GM19452 (cell line): ENCODE results near the gene PSMC2.

Experiments used
- ATAC-seq: cut with Tn5 transposase; IDR thresholded peaks from one replicate; pipeline ENCODE4 v1.9.1; 2021; ENCODE audit not compliant: unreplicated experiment

PSMC2 gene

DNA sequence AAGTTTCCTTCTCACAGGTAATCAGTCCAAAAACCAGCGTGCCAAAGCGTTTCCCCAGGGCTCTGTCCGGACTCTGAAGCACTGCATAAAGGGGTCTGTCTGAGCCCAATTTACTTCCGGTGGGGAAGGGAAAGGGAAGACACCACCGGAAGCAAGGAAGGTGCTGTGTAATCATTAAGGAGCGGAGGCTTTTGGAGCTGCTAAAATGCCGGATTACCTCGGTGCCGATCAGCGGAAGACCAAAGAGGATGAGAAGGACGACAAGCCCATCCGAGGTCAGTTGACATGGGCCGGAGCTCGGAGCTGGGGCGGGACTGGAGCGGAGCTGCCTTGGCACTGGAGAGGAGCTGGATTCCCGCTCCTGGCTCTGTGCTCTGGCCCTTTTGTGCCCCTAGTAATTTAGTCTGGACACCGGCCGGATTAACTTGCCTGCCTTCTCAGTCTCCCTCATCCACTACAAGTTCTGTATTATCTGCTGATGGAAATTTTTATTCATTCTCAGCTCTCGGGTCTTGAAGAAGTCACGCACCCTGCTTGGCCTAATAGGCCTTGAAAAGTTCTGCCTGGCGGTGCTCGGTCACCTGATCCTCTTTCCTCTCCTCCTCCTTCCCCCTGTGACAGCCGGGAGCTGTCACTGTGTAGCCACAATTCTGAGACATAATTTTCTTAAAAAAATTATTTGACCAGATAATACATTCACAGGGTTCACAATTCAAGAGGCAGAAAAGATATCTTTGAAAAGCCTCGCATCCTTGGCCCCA is at the start of gene PSMC2:
TSS of gene PSMC2 (plus strand) at position 137 of the 761 bp plus-strand sequence. CDS start at position 206, 69 bp downstream.
- peak; percentile 75 for ATAC-seq

DNA sequence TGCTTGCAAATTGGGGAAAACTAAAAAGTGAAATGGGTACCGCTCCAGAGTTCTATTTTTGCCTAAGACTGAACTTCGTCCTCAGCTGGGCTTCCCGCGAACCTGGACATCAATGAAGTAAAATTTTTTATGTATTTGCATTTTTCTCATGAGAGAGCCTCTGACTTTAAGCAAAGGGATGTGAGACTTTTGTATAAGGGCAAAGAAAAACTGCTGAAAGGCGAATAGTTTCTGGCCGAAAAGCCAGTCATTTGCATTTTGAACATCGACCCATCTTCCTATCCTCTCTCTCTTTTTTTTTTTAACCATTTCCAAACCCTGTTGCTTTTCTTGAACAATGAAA is 49.6 kb upstream of the PSMC2 start:
- peak; percentile 3 for ATAC-seq

DNA sequence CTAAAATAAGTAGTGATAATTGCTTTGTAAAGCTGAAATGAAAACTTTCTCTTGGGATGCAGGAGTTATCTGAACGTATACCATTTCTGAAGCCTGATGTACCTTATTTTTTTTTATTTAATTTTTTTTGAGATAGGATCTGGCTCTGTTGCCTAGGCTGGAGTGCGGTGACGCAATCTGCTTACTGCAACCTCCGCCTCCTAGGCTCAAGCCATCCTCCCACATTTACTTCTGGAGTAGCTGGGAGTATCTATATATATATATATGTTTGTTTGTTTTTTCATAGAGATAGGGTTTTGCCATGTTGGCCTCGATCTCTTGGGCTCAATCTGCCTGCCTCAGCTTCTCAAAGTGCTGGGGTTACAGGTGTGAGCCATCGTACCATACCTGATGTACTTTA is 47.8 kb upstream of the PSMC2 start:
- ATAC-seq = no peak

DNA sequence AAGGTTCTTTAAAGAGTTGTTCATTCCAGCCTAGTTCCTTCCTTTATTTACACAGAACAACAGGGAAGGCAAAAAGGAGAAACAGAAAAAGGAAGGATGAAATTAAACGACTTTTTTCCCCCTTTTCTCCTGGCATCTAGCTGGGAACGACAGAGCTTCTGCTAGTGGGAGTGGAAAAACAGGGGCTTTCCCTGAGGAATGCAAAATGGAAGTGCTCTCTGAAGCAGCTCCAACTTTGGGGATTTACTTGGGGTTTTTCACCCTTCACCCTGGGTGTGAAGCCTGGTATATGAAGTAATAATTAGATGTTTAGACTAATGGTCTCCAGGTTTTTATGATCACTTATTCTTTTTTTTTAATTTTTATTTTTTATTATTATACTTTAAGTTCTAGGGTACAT is 46.0 kb upstream of the PSMC2 start:
- no peak for ATAC-seq

DNA sequence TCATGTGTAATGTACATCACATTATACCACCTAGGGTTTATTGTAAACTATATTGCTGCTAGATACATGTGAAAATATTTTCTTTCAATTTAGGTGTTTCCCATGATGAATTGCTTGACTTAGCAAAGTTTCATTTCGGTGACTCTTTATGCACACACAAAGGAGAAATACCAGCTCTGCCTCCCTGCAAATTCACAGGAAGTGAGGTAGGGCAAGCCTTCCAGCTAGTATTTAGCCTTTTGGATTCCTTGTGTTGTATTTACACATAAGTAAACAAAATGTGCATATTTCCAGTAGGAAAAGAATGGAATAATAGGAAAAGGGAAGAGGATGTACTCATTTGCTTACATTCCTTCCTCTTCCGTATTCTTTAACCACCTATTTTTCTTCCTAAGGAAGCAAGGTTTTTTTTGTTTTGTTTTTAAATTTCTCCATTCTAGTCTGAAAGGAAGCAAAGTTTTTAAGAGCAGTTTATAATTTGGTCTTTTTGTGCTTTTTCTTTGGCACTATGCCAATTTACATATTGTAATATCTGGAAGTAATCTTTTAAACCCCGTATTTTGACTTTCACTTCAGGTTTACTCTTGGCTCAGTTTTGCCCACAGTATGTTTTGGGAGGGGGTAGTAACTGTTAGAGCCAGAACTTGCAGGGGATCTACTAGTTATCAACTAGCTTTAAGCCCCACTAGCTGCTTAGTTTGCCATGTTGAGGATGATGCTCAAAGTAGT is 39.8 kb upstream of the PSMC2 start:
- ATAC-seq = no peak

DNA sequence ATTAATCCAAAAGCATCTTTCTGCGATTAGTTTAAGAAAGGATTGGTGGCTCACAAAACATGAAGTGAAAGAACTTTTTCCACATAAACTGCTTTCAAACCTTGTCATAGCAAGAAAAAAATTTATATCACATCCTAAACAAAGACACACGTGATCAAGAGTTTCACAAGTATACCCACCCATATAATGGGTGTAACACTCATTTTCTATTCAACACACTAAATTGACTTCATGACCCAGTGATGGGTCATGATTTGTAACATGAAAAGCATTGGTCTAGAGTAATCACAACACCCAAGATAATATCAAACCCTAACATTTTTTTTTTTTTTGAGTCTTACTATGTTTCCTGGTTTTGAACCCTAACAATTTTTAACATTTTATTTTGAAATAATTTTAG is 32.6 kb upstream of the PSMC2 start:
- ATAC-seq = no peak

DNA sequence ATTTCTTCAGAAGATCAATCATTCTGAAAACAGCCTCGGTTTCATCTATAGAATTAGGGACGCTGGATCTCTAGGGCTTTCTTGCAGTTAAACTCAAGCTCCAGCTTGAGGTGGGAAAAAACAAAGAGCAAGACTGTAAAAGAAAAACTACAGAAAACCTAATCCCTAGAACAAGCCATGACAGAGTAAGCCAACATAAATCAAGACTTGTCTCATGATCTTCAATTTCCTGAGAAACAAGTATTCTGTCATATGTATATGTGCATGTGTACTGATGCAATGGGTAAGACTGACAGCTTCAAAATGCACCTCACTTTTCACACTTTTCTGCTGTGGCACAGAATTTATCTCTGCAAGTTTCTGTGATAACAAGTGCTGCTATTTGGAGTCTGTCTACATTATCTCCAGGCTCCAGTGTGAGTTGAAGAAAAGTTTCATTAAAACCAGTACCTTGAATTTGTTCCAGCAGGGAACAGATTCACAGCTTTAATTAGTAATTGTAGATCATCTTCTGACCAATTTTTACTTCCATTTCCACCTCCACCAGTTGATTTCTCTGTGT is 31.0 kb upstream of the PSMC2 start:
- ATAC-seq = no peak

DNA sequence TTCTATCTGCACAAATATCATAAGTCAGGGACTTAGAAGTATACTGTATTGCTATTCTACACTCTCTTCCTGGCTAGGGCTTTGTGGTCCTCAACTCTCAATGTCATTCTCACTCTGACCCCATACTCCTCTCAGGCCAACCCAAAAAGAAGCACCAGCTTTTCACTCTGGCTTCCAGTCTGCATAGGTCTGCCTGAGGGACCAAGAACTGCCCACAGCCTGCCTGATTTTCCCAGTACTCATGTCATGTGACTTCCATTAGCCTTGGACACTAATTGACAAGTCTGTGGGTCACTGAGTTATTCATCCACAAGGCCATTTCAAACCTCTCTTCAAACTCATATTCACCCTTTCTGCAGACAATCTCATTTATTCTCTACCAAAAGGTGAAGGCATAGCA is 30.4 kb upstream of the PSMC2 start:
- ATAC-seq = no peak

DNA sequence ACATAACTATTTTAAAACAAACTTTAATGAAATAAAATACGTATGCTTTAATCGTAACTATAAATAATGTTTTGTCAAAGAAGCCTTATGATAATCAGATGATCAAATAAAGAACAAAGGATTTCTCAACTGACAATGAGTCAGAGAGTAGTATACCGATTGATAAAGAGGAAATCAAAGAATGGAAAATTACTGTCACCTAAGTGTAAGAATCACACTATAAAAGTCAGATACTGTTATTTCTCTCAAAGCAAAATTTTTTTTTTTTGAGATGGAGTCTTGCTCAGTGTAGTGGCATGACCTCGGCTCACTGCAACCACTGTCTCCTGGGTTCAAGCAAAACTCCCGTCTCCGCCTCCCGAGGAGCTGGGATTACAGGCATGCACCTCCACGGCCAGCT is 21.7 kb upstream of the PSMC2 start:
- ATAC-seq = no peak

DNA sequence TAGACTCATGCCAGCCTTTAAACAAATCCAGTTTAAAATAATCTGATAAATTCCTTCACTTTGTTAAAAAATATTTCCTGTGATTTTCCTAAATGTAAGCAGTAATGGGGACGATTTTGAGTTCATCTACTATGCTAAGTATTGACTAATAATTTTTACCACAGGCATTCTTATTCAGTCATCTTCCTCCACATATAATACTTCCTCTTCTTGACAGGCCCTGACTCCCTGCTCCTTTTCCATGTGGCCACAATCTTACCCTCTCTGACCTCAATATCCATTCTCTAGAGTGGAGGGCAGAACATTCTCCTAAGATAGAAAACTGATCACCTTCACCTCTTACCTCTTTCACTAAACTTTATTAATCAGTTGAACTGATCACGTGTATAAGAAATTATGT is 10.7 kb upstream of the PSMC2 start:
- ATAC-seq = no peak

DNA sequence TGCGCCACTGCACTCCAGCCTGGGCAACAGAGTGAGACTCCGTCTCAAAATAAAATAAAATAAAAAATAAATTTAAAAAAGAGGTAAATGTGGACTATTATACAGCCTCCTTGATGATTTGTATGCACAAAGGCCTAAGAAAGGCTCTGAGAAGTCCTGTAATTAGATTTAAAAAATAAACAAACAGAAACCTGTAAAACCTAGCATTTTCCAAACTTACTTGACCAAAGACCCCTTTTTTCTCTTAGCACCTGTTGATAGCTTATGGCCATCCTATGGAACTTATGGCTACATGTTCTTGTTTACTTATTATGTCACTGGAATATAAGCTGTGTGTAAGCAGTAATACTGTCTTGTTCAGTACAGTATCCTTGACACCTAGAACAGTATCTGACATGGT is 8.6 kb upstream of the PSMC2 start:
- ATAC-seq = no peak

DNA sequence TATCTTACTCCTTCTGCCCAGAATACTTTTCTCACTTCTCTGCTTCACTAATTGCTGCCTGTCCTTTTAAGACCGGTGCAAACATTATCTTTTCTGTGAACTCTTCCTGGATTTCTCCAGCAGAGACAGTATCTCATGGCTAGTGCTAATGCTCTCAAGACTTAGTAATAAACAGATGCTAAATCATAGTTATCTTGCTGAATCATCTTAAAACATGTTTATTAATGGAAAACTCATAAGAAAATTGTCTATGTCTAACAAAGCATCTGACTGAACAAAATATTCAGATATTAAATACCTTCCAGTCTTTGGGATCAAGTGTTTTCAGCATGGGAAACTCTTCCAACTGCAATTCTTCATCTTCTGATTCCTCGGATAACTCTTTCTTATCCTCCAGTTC is 6.0 kb upstream of the PSMC2 start:
- no peak for ATAC-seq

DNA sequence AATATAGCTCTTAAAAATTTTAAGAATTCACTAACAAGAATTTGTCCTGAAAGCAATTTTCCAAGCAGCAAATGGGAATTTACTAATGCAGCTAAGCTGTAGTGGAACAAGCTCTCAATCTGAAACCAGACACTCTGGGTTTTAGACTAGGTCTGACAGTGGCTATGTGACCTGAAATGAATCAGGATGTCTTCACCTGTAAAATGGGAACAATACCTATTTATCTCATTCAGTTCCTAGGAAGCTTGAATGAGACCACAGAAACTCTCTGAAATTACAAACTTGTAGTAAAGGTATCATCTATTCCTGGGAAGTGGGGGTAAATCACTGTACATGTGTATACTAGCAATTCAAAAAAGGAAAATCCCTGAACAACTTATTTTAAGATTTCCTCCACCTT is 4.1 kb upstream of the PSMC2 start:
- no peak for ATAC-seq

DNA sequence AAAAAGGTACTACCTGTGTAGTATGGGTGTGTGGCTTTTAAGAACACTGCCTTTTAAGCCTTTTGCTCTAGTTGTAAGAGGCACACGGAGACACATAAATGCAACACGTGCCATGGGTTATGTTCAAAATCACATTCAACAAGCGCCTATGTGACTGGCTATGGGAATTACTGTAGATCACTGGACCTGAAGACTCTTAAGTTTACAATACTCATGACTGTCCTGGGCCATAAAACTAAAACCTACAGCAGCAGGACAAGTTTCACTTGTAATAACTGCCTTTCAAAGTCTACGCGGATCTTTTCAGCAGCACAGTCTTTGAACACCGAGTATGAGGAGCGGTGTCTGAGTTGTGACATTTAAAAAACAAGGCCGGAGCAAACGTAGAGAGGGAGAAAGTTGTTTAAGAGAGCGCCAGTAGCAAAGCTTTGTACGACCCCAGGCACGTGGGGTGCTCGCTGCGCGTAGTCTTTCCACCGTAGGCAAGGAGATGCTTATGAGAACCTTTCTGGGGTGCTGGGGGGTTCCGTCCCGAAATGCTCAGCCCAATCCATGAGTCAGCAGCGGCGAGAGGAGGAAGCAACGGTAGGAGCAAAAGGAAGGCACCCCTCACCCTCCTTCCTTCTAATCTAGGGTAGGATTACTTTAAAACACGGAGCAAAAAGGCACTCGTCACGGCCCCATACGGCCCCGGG is 3.5 kb upstream of the PSMC2 start:
- no peak for ATAC-seq

DNA sequence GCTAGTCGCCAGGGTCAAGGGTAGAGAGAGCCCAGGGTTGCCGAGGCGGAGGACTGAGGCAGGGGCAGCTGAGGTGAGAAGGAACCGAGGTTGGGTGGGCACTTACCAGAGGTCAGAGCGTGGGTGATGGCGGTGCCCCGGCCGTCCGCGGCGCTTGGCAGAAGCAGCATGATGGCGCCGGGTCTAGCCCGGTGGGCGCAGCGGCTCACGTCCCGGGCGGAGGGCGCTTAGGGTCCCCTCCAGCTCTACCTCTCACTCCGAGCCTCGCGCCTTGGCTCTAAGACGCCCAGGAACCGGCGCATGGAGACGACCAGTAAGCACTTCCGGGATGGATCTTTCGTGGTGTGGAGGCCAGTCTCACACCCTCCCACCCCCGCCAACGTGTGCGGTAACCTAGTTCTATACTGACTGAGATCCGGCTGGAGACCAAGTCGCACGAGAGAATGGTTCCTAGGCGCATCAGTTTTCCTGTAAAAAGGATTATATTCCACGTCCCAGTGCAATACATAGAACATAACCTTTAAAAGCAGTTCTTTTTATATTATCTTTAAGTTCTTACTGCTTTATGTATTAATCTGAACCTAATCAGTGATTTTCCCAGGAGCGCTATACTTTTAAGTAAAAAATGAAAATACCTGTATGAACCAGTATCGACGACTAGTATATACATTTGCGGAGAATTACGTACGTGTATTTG is 2.8 kb upstream of the PSMC2 start, which contains the start of gene DNAJC2:
TSS of gene DNAJC2 (minus strand) at position 315 of the 697 bp plus-strand sequence. CDS start at position 170, 145 bp downstream.
- peak; percentile 72 for ATAC-seq

DNA sequence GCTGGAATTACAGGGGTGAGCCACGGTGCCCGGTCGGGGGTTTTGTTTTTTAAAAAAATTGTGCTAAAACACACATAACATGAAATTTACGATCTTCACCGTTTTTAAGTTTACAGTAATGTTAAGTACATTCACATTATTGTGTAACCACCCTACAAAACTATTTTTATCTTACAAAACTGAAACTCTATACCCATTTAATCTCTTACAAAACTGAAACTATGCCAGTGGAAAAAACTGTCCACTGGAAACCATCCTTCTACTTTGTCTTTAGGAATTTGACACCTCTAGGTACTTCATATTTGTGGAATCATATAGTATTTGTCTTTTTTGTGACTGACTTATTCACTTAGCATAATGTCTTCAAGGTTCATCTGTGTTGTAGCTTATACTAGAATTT is 1.0 kb upstream of the PSMC2 start:
- no peak for ATAC-seq

DNA sequence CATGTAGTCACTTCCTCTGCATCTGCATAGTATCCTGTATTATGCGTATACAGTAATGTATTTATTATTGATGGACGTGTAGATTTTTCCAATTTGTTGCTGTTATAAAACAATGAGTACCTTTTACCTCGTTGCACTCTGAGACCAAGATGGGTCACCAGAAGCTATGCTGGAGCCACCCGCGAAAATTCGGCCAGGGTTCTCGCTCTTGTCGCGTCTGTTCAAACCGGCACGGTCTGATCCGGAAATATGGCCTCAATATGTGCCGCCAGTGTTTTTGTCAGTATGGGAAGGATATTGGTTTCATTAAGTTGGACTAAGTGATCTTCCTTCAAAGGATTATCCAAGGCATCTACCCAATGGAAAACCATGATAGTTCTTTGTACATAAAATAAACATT is 1.0 kb downstream of the PSMC2 start:
- no peak for ATAC-seq

DNA sequence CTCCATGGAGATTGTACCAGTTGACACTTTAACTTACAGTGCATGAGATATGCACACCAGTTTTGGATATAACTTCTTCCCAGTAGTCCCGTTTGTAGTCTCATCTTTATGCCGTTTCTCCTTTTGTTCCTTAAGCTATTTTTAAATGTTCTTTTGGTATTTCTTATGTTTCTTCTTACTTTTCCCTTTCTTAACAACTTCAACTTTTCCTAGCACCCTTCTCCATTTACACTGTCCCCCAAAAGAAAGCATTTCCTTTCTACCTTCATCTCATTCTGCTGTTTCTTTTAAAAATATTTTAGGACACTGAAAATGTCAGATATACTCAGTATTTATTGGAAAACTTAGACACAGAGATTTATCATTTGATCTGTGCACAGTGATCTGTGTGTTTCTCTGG is 1.5 kb downstream of the PSMC2 start:
- ATAC-seq = no peak

DNA sequence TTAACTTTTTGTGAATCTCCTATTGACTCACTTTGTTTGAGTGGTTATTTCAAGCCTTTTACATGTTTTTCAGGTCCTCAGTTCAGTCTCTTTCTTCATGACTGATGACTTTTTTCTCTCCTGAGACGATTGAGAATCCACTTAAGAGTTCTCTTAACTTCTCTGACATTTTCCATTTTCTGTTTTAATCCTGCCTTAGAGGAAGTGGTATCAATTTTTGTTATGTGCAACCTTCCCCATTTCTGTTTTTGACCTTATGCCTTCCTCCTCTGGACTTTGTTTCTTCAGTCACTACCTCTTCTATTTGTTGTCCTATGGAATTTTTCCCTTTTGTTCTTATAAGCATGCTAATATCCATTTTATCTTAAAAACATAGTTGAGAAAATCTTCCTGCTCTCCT is 2.4 kb downstream of the PSMC2 start:
- no peak for ATAC-seq

DNA sequence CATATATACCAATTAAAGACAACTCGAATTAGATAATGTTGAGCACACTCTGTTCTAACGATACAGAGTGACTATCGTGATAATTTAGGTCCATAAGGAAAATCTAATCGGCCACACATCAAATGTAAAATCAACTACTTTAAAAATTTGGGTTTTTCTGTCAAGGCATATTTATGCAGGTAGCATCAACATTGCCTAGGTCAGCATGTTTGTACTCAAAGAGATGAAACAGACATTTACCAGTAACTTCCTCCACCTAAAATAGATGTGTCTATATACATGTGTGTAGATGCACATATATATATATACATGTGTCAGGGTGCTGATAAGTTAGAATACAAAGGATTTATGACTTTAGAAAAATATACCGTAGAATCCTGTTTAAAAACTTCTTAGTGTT is 22.0 kb downstream of the PSMC2 start:
- ATAC-seq = no peak
